CD4-positive, alpha-beta T cell treated with Interleukin-15 for 1 hour (primary cell): ENCODE measurements around the gene CACNA1I.

Experiments used
- DNase-seq: peaks from one replicate; pipeline ENCODE4 v3.0.0-alpha.2; 2020

CACNA1I gene

GRCh38 chr22:39535831-39536449, 34.6 kb upstream of the CACNA1I start:
- no peak for DNase-seq

GRCh38 chr22:39536711-39537110, 33.8 kb upstream of the CACNA1I start:
- DNase-seq = no peak

GRCh38 chr22:39537975-39538374, 32.6 kb upstream of the CACNA1I start:
- no peak for DNase-seq

- no peak for DNase-seq
Measured at GRCh38 chr22:39543095-39543494, 27.5 kb upstream of the CACNA1I start.

- DNase-seq = no peak
Measured at GRCh38 chr22:39545386-39546365, 24.9 kb upstream of the CACNA1I start.

GRCh38 chr22:39546889-39547586, 23.5 kb upstream of the CACNA1I start:
- DNase-seq = no peak

- DNase-seq = no peak
Measured at GRCh38 chr22:39547587-39547947, 23.0 kb upstream of the CACNA1I start.

- DNase-seq = no peak
Measured at GRCh38 chr22:39553429-39553828, 17.1 kb upstream of the CACNA1I start.

GRCh38 chr22:39554151-39554550, 16.4 kb upstream of the CACNA1I start:
- DNase-seq = no peak

- peak; percentile 54 for DNase-seq
Measured at GRCh38 chr22:39556970-39557841, 13.3 kb upstream of the CACNA1I start.

- DNase-seq = no peak
Measured at GRCh38 chr22:39558254-39558727, 12.3 kb upstream of the CACNA1I start.

- DNase-seq = no peak
Measured at GRCh38 chr22:39558950-39559349, 11.6 kb upstream of the CACNA1I start.

- DNase-seq = no peak
Measured at GRCh38 chr22:39559456-39560105, 11.0 kb upstream of the CACNA1I start.

- no peak for DNase-seq
Measured at GRCh38 chr22:39560127-39560526, 10.4 kb upstream of the CACNA1I start.

GRCh38 chr22:39562839-39563489, 7.6 kb upstream of the CACNA1I start:
- DNase-seq = no peak

GRCh38 chr22:39563571-39564428, 6.8 kb upstream of the CACNA1I start:
- no peak for DNase-seq

- no peak for DNase-seq
Measured at GRCh38 chr22:39565414-39565944, 5.1 kb upstream of the CACNA1I start.

GRCh38 chr22:39567135-39567946, 3.2 kb upstream of the CACNA1I start:
- DNase-seq = peak; percentile 37
